K562 (cell line): ENCODE data around the gene DMXL1.

Source experiments
- JUNB ChIP-seq: fragments of 450-650 bp; formaldehyde crosslinking; conservative IDR thresholded peaks from 2 replicates; pipeline ENCODE4 v1.4.0; 2020; ENCODE audit warnings: mild to moderate bottlenecking
- KLF1 ChIP-seq: fragments of 450-650 bp; IDR thresholded peaks from 2 replicates; pipeline ENCODE4 v1.6.1; 2016; ENCODE audit warnings: missing genetic modification characterization, missing compliant biosample characterization
- MAX ChIP-seq: sonication (generic); formaldehyde crosslinking; IDR thresholded peaks from 2 replicates; pipeline ENCODE4 v1.9.0; 2022; ENCODE audit warnings: mild to moderate bottlenecking, missing genetic modification reagents
- SREBF2 ChIP-seq: sonication (generic); formaldehyde crosslinking; IDR thresholded peaks from 2 replicates; pipeline ENCODE4 v1.4.0; 2020; ENCODE audit warnings: mild to moderate bottlenecking, missing genetic modification reagents
- ZNF274 ChIP-seq: IDR thresholded peaks from 2 replicates; pipeline ENCODE4 v1.6.1; 2011; ENCODE audit warnings: low read depth, mild to moderate bottlenecking, low read length, moderate library complexity, borderline replicate concordance
- TF ChIP-seq, protein P1 (sequence below): fragments of 450-650 bp; formaldehyde crosslinking; conservative IDR thresholded peaks from 2 replicates; pipeline ENCODE4 v1.4.0; 2022; ENCODE audit warnings: mild to moderate bottlenecking, missing genetic modification characterization

DNA sequence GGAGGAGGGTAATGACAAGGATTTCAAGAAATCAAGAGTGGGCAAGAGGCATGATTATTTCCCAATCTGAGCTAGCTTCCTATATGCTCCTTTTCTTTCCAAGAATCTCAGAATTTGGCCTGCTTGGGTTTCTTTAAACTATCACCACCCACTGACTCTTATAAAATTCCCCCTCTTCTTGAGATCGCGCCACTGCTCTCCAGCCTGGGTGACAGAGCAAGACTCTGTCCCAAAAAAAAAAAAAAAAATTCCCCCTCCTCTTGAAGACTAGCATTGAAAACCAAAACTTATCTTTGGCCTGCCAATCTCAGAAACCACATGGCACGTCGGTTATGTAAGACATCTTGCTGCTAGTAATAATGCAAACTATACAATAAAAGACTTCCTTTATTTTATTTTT lies 3.4 kb upstream of the DMXL1 start:
- no peak for TF ChIP-seq SREBF2 (CRISPR knock-in tag)
- no peak for TF ChIP-seq MAX (CRISPR knock-in tag)
- no peak for TF ChIP-seq ZNF274
- TF ChIP-seq JUNB (CRISPR knock-in tag) = no peak
- TF ChIP-seq KLF1 (tag) = no peak
- TF ChIP-seq, protein P1, sequence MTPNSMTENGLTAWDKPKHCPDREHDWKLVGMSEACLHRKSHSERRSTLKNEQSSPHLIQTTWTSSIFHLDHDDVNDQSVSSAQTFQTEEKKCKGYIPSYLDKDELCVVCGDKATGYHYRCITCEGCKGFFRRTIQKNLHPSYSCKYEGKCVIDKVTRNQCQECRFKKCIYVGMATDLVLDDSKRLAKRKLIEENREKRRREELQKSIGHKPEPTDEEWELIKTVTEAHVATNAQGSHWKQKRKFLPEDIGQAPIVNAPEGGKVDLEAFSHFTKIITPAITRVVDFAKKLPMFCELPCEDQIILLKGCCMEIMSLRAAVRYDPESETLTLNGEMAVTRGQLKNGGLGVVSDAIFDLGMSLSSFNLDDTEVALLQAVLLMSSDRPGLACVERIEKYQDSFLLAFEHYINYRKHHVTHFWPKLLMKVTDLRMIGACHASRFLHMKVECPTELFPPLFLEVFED (CRISPR knock-in tag) = no peak
